Chondrocyte (in vitro differentiated cells): Measurements from ENCODE around the gene ARHGAP31. TPM values are rescaled to one million over a fixed set of nuclear protein-coding genes. Genes with fewer than 3 reads are reported as not detected.

Source experiments
- DNase-seq: peaks from one replicate; pipeline ENCODE4 v3.0.0; 2021; ENCODE audit warnings: mixed read lengths, low spot score
- H3K27ac Mint-ChIP-seq: one replicate; pipeline ENCODE4 v1.8.0; 2021; ENCODE audit warnings: mild to moderate bottlenecking, moderate library complexity, mixed read lengths; ENCODE audit not compliant: unreplicated experiment
- H3K27me3 Mint-ChIP-seq: 2 replicates; pipeline ENCODE4 v1.8.0; 2021; ENCODE audit warnings: low read depth, mixed read lengths
- H3K36me3 Mint-ChIP-seq: 2 replicates; pipeline ENCODE4 v1.8.0; 2021; ENCODE audit warnings: low read depth, mixed read lengths
- H3K4me1 Mint-ChIP-seq: 2 replicates; pipeline ENCODE4 v1.8.0; 2021; ENCODE audit warnings: low read depth, mild to moderate bottlenecking, mixed read lengths
- H3K4me3 Mint-ChIP-seq: one replicate; pipeline ENCODE4 v1.8.0; 2021; ENCODE audit warnings: mild to moderate bottlenecking, moderate library complexity, mixed read lengths; ENCODE audit not compliant: unreplicated experiment
- H3K9me3 Mint-ChIP-seq: 2 replicates; pipeline ENCODE4 v1.8.0; 2021; ENCODE audit warnings: low read depth, mixed read lengths
- CTCF ChIP-seq: fragments of 200-600 bp; sonication (generic); IDR thresholded peaks from 2 replicates; pipeline ENCODE4 v1.5.0; 2021; ENCODE audit warnings: antibody characterized with exemption, mild to moderate bottlenecking, moderate library complexity
- total RNA-seq: library from RNA; stranded (reverse); gene quantifications from 3 replicates; pipeline ENCODE4 v1.2.1, GENCODE V29; 2021

The ARHGAP31 gene
- total RNA-seq, 1 donor from 2014 or later, result 35.2 TPM

GRCh38 chr3:119346076-119346496, 51.9 kb downstream of the ARHGAP31 start:
- Mint-ChIP-seq H3K9me3 (no peaks in the 10 kb centered on the region), H3K27me3 (no peaks in the 10 kb centered on the region), H3K4me3 (no peak overlapping the region), H3K4me1 (peaks cover 32% of the 10 kb centered on the region), H3K27ac (no peak overlapping the region), H3K36me3 (peaks cover 1% of the 10 kb centered on the region)
- DNase-seq, result no peak
- peak; percentile 22 for TF ChIP-seq CTCF

GRCh38 chr3:119347036-119347435, 52.9 kb downstream of the ARHGAP31 start:
- Mint-ChIP-seq H3K27me3 (no peaks in the 10 kb centered on the region), H3K4me1 (peaks cover 42% of the 10 kb centered on the region), H3K9me3 (no peaks in the 10 kb centered on the region), H3K27ac (no peak overlapping the region), H3K36me3 (peaks cover 1% of the 10 kb centered on the region), H3K4me3 (no peak overlapping the region)
- no peak for TF ChIP-seq CTCF
- DNase-seq, result no peak

- Mint-ChIP-seq H3K4me3 (no peak overlapping the region), H3K4me1 (peaks cover 61% of the 10 kb centered on the region), H3K27ac (peak overlapping the region; percentile 62), H3K9me3 (no peaks in the 10 kb centered on the region), H3K36me3 (peaks cover 1% of the 10 kb centered on the region), H3K27me3 (no peaks in the 10 kb centered on the region)
- no peak for TF ChIP-seq CTCF
- DNase-seq, result no peak
These were observed 55.3 kb downstream of the ARHGAP31 start for GRCh38 chr3:119349354-119350041.

GRCh38 chr3:119350114-119350513, 55.9 kb downstream of the ARHGAP31 start:
- TF ChIP-seq CTCF, result no peak
- Mint-ChIP-seq H3K27me3 (no peaks in the 10 kb centered on the region), H3K27ac (peak overlapping the region; percentile 62), H3K9me3 (no peaks in the 10 kb centered on the region), H3K4me1 (peaks cover 61% of the 10 kb centered on the region), H3K36me3 (peaks cover 1% of the 10 kb centered on the region), H3K4me3 (no peak overlapping the region)
- no peak for DNase-seq

GRCh38 chr3:119351581-119351980, 57.4 kb downstream of the ARHGAP31 start:
- Mint-ChIP-seq H3K36me3 (peaks cover 1% of the 10 kb centered on the region), H3K27me3 (no peaks in the 10 kb centered on the region), H3K27ac (peak overlapping the region; percentile 92), H3K4me1 (peaks cover 49% of the 10 kb centered on the region), H3K9me3 (no peaks in the 10 kb centered on the region), H3K4me3 (no peak overlapping the region)
- no peak for DNase-seq
- no peak for TF ChIP-seq CTCF
